Kidney capillary endothelial cell (primary cell): Measurements from ENCODE around the gene PITRM1.
A peak's percentile ranks its signal among the peaks of the same experiment; 100 is the strongest.
"Not testable (repeated sequence)": the region's sequence is repeated elsewhere in the genome, so short reads cannot be mapped to it uniquely, and the experiment has no call there.

Experiments used
- DNase-seq: peaks from one replicate; pipeline ENCODE4 v3.0.0-alpha.2; 2018; ENCODE audit warnings: low spot score

Gene PITRM1, protein sequence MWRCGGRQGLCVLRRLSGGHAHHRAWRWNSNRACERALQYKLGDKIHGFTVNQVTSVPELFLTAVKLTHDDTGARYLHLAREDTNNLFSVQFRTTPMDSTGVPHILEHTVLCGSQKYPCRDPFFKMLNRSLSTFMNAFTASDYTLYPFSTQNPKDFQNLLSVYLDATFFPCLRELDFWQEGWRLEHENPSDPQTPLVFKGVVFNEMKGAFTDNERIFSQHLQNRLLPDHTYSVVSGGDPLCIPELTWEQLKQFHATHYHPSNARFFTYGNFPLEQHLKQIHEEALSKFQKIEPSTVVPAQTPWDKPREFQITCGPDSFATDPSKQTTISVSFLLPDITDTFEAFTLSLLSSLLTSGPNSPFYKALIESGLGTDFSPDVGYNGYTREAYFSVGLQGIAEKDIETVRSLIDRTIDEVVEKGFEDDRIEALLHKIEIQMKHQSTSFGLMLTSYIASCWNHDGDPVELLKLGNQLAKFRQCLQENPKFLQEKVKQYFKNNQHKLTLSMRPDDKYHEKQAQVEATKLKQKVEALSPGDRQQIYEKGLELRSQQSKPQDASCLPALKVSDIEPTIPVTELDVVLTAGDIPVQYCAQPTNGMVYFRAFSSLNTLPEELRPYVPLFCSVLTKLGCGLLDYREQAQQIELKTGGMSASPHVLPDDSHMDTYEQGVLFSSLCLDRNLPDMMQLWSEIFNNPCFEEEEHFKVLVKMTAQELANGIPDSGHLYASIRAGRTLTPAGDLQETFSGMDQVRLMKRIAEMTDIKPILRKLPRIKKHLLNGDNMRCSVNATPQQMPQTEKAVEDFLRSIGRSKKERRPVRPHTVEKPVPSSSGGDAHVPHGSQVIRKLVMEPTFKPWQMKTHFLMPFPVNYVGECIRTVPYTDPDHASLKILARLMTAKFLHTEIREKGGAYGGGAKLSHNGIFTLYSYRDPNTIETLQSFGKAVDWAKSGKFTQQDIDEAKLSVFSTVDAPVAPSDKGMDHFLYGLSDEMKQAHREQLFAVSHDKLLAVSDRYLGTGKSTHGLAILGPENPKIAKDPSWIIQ

GRCh38 chr10:3172446-3173170 is at the start of gene PITRM1:
Gene PITRM1, minus strand, starts transcription at chr10:3172782. Its CDS starts 10 bp downstream, at chr10:3172772.
- DNase-seq, result peak; percentile 99

DNA sequence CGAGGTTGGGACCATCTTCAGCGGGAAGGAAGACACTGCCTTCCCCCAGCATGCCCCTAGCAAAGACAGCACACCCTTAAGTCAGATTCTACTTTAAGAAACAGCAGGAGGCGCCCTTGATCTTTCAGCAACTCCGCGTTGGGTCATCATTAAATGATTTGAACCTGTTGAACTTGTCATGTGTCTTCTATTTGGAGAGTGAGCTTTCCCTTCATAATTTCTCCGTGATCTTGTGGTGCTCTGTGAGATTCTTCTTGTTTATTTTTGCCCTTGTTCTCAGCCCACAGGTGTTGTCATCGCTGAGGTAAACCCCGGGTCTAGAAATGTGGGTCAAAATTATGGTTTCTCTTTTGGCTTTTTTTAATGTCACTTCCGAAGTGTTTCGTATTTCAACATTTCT is 49.5 kb upstream of the PITRM1 start:
- DNase-seq, result no peak

GRCh38 chr10:3221601-3222000 is 49.0 kb upstream of the PITRM1 start:
- not testable (repeated sequence) for DNase-seq

DNA sequence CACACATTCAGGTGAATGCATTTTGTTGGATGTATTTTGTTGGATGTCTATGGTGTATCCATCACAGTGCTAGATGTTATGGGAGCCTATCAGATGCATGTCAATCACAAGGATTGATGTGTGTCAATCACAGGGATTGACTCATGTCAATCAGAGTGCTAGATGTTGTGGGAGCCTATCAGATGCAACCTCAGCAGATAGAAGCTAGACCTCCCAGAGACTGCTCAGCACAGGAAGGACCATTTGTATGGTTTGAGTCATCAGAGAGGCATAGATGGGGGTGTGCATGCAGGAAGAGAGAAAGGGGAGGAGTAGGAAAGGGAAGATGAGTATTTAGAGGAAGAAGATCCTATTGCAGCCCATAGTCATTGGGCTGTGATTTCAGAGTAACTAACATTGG is 48.3 kb upstream of the PITRM1 start:
- DNase-seq, result peak; percentile 61

DNA sequence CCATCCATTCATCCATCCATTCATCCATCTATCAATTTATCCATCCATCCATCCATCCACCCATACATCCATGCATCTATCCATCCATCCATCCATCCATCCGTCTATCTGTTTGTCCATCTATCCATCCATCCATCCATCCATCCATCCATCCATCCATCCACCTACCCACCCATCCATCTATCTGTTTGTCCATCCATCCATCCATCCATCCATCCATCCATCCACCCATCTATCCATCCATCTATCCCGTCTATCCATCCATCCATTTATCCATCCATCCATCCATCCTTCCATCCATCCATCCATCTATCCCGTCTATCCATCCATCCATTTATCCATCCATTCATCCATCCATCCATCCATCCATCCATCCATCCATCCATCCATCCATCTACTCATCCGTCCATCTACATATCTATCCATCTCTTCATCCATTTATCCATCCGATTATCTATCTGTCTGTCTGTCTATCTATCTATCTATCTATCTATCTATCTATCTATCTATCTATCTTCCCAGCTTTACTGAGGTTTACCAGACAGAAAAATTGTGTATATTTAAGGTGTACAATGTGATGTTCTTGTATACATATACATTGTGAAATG is 46.5 kb upstream of the PITRM1 start:
- not testable (repeated sequence) for DNase-seq

- no peak for DNase-seq
Measured at GRCh38 chr10:3217853-3218252, 45.3 kb upstream of the PITRM1 start.

GRCh38 chr10:3217301-3217700 is 44.7 kb upstream of the PITRM1 start:
- no peak for DNase-seq

DNA sequence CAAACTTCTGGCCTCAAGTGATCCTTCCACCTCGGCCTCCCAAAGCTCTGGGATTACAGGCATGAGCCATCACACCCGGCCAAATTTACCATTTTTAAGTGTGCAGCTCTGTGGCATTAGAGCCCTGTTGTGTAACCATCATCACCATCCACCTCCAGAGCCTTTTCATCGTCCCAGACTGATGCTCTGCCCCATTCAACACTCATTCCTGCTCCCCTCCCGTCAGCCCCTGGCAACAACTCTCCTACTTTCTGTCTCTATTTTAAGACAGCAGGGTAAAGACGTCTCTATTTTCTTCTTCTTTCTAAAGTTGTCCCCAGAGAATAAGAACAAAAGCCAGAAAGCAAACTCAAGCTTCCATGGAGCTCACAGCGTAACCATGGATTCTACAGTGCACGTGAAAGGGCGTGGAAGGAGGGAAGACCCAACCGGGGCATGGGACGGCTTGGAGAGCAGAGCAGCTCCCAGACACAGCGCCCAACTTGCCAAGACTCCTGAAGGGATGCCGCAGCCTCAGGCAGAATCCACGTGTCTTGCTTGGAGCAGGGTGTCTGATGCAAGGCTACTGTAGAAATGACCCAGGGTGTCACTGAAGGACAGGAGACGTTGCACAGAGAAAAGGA is 42.7 kb upstream of the PITRM1 start:
- DNase-seq, result no peak

DNA sequence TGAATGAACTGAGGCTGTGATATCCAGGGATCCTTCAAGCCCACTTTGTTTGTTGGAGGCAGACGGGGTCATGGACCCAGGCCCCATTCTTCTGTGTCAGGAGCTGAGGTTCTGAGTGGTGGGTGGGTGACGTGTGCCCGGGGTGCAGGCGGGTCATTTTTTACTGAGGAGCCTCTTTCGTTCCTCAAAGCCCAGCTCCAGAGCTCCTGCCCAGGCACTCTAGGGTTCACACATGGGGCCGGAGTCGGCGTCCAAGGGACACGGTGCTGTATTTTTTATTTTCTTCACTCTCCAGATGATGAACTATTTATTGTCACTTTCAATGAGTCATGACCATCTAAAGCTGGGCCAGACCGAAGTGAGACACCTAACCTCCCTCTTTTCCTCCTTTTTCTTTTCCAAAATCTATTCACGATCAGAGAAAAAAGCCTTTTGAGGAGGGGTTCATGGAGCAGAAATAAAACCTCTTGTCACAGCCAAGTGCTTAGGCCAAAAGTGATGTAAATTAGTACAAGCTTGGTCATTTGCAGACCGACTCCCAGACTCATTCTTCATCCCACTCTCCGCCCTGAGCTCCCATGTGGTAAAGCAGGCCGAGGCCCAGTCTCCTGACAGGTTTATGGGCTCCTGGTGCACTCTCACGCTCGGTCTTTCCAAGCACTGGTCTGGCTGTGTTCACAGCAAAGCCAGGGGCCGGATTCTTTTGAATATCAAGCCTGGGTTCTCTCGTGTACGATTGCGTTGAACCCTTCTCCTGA is 41.4 kb upstream of the PITRM1 start:
- no peak for DNase-seq

- no peak for DNase-seq
Measured at GRCh38 chr10:3213208-3213607, 40.6 kb upstream of the PITRM1 start.

DNA sequence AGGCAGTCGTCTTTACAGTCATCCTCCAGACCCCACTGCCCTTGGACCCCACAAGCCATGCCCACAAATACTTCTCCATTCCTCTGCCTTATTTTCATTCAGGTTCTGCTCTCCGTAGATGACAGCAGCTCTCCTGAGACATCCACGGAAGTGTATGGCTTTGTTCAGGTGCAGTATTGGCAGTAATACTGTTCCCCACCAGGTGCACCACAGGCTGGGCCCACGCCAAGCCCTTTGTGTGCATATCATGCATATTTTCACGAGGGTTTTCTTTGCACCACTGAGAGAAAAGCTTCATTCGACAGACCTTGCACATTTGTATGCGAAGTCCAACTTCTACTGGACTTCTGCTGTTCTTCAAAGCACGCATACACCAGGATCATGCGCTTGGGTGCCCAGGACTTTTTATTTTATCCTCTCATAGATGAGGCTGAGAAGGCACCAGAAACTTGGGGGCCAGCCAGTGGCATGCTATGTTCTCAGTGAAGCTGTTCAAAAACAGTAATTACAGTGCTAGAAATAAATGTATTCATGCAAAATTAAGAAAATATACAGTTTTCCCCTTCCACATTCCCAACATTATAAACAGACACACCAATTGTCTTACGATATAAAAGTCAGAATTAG is 37.8 kb upstream of the PITRM1 start:
- no peak for DNase-seq

- no peak for DNase-seq
Measured at GRCh38 chr10:3208481-3209406, 36.2 kb upstream of the PITRM1 start.

- no peak for DNase-seq
Measured at GRCh38 chr10:3207351-3207750, 34.8 kb upstream of the PITRM1 start.

GRCh38 chr10:3206511-3207157 is 34.1 kb upstream of the PITRM1 start:
- DNase-seq, result no peak

GRCh38 chr10:3203972-3204371 is 31.4 kb upstream of the PITRM1 start:
- DNase-seq, result no peak

DNA sequence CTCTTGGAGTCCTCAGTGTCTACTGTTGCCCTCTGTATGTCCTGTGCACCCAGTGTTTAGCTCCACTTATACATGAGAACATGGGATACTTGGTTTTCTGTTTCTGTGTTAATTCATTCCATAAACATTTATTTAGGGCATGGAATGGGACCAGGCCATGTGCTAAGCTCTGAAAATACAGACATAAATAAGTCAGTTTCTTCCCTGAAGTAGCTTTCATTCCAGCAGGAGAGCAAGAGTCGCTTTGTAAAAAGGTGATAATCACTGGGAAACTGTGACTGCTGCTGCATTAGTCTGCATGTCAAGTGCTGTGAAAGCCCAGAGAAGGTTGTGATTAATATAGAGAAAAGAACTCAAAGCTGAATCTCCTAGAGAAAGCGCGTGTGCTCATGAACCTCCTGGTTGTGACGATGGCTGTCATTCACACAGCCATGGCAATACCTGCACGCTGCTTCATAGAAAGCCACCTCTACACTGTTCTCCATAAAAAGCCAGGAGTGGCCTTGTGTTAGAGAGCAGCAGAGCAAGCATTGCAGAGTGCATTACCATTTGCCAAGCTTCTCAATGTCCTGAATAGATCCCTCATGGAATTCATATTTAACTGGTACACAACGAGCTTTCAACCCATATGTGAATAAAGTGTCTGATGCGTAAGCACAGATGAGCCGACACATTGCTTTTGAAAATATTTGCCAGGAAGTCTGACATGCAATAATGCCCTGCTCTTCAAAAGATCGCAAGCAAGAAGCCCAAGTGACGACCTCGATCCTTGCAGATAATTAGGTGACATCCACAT is 30.6 kb upstream of the PITRM1 start:
- no peak for DNase-seq

DNA sequence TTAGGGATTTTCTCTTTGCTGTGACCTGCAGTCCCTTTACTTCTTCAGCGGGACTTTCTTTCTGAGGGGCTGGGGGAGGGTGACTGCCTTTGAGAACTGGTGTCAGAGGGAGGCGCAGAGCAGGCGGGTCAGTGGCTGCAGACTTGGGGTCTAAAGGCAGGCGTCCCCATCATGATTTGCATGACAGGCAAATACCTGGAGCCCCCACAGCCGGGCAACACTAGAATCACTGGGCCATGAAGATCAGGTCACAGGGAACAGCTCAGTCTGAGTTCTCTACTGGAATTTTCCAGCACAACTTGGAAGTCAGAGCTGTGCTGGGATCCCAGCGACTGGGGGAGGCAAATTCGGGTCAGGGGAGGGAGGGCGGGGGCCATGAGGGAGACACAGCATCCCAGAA is 29.2 kb upstream of the PITRM1 start:
- DNase-seq, result no peak

GRCh38 chr10:3199488-3199887 is 26.9 kb upstream of the PITRM1 start:
- DNase-seq, result no peak
